HG03378 (cell line): ENCODE results near the gene ADAMTS3.
"Not testable (repeated sequence)": the region's sequence is repeated elsewhere in the genome, so short reads cannot be mapped to it uniquely, and the experiment has no call there.

ENCODE experiments used
- ATAC-seq: cut with Tn5 transposase; IDR thresholded peaks from one replicate; pipeline ENCODE4 v1.9.1; 2021; ENCODE audit warnings: mild to moderate bottlenecking, moderate library complexity; ENCODE audit not compliant: unreplicated experiment

Gene ADAMTS3

DNA sequence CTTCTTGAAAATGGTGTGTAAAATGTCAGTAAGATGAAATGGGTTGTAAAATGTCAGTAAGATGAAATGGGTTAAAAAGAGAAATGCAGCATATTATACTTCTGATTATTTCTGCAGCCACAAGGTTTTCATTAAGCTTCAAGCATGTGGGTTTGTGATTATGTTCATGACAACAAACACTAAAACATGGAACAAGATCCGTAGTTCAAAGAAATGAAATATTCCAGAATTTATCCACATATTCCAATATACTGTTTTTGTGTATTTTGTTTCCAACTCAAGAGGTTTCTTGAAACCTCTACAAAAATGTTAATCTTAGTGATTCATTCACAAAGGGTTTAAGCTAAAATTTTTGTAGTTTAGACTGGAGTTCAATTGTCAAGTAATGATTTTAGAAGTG lies 84.0 kb downstream of the ADAMTS3 start:
- no peak for ATAC-seq

DNA sequence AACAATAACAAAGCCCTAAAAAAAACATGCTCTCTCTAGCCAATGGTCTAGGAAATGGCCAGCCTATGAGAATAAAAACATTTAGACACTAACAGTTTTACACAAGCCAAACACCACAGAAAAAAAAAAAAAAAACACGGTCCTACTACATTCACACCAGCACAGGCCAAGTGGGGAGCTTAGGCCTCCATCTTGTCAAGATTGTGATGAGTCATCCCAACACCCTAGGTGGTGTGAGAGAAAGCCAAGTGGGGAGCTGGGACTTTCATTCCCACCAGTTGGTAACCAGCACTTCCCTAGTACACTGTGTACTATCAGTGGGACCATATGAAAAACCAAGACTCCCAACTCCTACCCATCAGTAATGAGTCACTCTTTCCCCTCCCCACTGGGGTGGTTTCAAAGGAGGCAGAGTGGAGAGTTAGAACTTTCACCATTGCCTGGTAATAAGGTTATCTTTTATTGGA lies 95.6 kb downstream of the ADAMTS3 start:
- ATAC-seq = no peak

DNA sequence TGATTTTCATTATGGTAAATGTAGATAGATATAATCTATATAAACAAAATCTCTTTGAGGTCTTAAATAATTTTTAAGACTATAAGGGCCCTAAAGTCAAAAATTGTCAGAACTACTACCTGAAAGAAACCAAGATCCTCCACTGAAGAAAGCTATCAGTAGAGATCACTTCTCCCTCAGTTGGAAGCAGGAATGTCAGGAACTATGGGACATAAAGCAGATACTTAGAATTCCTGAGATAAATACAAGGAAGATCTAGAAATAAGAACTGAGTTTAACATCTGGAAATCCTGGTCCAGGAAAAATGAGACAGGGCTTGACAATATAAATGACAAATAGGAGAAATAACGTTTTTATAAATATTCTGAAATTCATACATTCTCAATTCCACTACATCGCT lies 97.2 kb downstream of the ADAMTS3 start:
- no peak for ATAC-seq

- ATAC-seq = no peak
These were observed 100.0 kb downstream of the ADAMTS3 start for GRCh38 chr4:72468904-72469502.

GRCh38 chr4:72467633-72468032 lies 101.4 kb downstream of the ADAMTS3 start:
- no peak for ATAC-seq

GRCh38 chr4:72463724-72464123 lies 105.3 kb downstream of the ADAMTS3 start:
- ATAC-seq = no peak

GRCh38 chr4:72457158-72457557 lies 111.9 kb downstream of the ADAMTS3 start:
- ATAC-seq = no peak

DNA sequence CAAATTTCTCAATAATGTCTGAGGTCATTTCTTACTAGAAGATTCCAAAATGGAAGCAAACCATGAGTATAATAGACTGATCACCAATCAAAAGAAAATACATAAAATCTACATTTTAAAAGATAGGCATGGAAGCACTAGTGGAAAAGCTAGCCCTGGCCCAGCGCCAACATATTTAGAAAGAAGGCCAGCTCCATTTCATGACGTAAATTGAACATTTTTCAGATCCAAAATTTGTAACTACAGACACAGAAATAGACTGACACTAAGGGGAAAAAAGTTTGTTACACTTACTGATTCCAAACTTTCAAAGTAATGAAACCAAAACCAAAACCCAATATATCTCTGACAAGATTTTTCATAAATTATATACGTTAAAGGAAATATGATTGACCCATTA lies 117.7 kb downstream of the ADAMTS3 start:
- no peak for ATAC-seq

DNA sequence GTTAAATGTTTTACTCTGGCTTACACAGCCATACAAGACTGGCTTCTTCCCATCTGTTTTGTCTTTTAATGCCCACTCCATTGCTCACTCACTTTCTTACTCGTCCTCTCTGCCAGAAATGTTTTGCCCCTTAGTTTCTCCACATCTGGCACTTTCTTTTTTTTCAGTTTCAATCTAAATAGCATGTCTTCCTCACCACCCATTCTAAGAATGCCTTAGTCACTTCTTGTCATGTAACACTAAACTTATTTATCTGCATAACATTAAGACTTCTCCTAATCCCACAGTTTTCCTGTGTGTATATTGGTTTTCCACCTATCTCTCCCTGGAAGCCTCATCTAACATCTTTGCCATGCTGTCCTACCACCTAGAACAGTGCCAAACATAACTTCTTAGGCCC lies 119.3 kb downstream of the ADAMTS3 start:
- no peak for ATAC-seq

DNA sequence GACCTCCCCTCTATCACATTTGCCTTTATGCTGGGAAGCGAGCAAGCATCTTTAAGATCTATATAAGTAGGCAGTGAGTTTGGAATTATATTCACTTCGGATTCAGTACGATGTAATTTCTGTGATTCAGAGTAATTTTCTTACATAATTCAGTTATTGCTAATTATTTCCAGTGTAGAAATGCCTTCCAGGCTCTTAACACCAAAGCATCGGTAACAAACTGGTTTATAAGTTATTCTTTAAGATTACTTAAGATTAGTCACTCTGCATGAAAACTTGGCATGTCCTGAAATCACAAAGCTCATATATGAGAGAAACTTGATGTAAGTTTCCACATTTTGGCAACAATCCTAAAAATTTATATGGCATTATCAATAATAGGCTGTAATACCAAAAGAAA lies 120.8 kb downstream of the ADAMTS3 start:
- ATAC-seq = no peak

- no peak for ATAC-seq
These were observed 122.5 kb downstream of the ADAMTS3 start for GRCh38 chr4:72446353-72447055.

GRCh38 chr4:72444092-72444491 lies 124.9 kb downstream of the ADAMTS3 start:
- no peak for ATAC-seq

DNA sequence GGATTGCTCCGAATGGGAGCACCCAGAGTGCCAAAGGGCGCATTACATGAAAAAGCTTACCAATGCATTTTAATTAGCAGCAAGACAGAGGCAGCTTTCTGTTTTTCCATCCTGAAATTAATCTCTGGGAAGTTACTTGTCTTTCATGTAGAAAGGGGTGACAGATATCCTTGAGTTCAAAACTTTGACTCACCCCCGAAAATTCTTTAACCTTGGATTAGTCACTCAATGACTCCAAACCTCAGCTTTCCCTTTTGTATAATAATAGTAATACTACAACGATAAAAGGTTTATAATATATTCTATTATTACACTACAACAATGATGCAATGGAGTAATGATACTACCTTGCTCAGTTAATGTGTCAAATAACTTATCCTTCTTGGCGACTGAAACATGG lies 126.3 kb downstream of the ADAMTS3 start:
- no peak for ATAC-seq

GRCh38 chr4:72442147-72442546 lies 126.9 kb downstream of the ADAMTS3 start:
- no peak for ATAC-seq

- ATAC-seq = no peak
These were observed 128.6 kb downstream of the ADAMTS3 start for GRCh38 chr4:72440386-72440785.

GRCh38 chr4:72432975-72433374 lies 136.0 kb downstream of the ADAMTS3 start:
- ATAC-seq = no peak

GRCh38 chr4:72432282-72432681 lies 136.7 kb downstream of the ADAMTS3 start:
- no peak for ATAC-seq

DNA sequence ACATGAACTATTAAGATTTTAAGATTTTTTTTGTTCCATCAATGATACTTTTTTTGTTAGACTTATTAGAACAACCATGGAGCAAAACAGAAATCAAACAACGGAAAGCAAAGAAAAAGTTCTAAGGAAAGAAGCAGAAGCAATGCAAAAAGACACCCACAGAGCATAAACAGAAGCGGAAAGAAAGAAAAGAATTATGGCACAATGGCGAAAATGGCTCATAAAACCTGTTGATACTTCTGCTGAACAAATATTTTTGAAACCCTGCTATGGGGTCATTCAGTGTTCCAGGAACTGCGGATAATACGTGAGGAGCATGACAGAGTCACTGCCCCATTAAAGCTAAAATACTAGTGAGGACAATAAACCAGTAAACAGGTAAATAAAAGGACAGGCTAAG lies 138.0 kb downstream of the ADAMTS3 start:
- no peak for ATAC-seq

DNA sequence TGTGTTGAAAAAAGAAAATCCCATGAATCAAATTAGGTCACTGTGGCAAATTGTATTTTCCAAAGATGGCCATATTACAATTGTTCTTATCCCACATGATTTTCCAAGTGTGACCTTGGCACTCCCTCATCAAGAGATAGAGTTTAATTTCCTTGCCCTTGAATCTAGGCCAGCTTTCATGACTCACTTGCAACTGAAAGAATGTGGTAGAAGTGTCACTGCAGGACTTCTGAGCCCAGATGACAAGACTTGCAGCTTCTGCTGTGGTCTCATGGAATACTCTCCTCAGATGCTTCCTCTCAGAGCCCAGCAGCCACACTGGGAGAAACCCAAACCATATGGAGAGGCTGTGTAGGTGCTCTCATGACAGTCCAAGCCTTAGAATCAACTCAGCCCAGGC lies 139.0 kb downstream of the ADAMTS3 start:
- ATAC-seq = no peak

- no peak for ATAC-seq
These were observed 139.6 kb downstream of the ADAMTS3 start for GRCh38 chr4:72429397-72429889.

DNA sequence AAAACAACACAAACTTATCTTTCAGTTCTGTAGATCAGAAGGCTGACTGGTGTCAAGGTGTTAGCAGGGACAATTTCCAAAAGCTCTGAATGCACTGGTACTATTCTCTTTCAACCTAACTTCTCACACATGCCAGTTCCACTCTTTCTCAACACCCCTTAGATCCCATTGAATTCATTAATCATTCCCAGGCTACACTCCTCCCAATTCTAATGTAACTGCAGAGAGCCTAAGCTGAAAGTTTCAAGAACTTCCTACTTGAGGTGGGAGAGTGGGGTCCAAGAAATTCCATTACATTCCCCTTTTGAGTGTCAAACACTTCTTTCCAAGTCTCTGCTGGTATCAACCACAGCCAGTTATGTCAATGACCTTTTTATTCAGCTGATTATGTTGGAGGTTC lies 142.0 kb downstream of the ADAMTS3 start:
- ATAC-seq = no peak

DNA sequence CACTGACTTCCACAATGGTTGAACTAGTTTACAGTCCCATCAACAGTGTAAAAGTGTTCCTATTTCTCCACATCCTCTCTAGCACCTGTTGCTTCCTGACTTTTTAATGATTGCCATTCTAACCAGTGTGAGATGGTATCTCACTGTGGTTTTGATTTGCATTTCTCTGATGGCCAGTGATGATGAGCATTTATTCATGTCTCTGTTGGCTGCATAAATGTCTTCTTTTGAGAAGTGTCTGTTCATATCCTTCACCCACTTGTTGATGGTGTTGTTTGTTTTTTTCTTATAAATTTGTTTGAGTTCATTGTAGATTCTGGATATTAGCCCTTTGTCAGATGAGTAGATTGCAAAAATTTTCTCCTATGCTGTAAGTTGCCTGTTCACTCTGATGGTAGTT lies 143.1 kb downstream of the ADAMTS3 start:
- not testable (repeated sequence) for ATAC-seq

- ATAC-seq = no peak
These were observed 145.0 kb downstream of the ADAMTS3 start for GRCh38 chr4:72424006-72424405.
